H1 (cell line): ENCODE measurements around the gene CDCA7.

ENCODE experiments used
- CBX5 ChIP-seq: fragments of 300-800, 300-1000 bp; sonication (generic); IDR thresholded peaks from 2 replicates; pipeline ENCODE4 v1.7.1; 2016; ENCODE audit warnings: antibody characterized with exemption, low read length, low read depth
- POLR2A ChIP-seq, 2 experiments: IDR thresholded peaks; 1 replicate in 1 of 2; 2 replicates in 1 of 2; pipeline ENCODE4 v1.6.1; 2011; ENCODE audit warnings: low read depth in 2 of 2, low read length in 2 of 2, mild to moderate bottlenecking in 2 of 2; ENCODE audit errors: control extremely low read depth in 1 of 2
- TF ChIP-seq, protein P1 (sequence below): IDR thresholded peaks from 2 replicates; pipeline ENCODE4 v1.6.1; 2011; ENCODE audit warnings: low read length, improper control_type of control experiment
- TF ChIP-seq, protein P2 (sequence below), 3 experiments: IDR thresholded peaks; 1 replicate in 2 of 3; 2 replicates in 1 of 3; pipeline versions ENCODE4 v1.5.1 to v1.6.1; 2011; ENCODE audit warnings: low read length in 3 of 3, mild to moderate bottlenecking in 3 of 3, inconsistent platforms in 2 of 3, low read depth in 1 of 3, moderate library complexity in 1 of 3; ENCODE audit not compliant: insufficient read depth in 1 of 3; ENCODE audit errors: control extremely low read depth in 1 of 3

DNA sequence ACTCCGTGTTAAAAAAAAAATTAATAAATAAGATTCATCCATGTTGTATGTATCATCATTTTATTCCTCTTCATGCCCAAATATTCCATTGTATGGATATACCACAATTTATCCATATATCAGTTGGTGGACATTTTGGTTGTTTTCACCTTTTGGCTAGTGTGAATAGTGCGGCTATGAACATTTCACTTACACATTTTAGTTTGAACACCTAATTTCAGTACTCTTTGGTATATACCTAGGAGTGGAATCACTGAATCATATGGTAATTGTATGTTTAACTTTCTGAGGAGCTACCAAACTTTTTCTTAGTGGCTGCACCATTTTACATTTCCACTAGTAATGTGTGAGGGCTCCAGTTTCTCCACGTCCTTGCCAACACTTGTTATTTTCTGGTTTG lies 20.0 kb downstream of the CDCA7 start:
- TF ChIP-seq CBX5 (no peak), POLR2A (IDR thresholded peaks at IDR 0.05; ENCODE audit: control extremely low read depth in 1 of 2, low read depth in 2 of 2, low read length in 2 of 2) (no peak)
- TF ChIP-seq, protein P1, sequence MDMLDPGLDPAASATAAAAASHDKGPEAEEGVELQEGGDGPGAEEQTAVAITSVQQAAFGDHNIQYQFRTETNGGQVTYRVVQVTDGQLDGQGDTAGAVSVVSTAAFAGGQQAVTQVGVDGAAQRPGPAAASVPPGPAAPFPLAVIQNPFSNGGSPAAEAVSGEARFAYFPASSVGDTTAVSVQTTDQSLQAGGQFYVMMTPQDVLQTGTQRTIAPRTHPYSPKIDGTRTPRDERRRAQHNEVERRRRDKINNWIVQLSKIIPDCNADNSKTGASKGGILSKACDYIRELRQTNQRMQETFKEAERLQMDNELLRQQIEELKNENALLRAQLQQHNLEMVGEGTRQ = no peak
- TF ChIP-seq, protein P2, sequence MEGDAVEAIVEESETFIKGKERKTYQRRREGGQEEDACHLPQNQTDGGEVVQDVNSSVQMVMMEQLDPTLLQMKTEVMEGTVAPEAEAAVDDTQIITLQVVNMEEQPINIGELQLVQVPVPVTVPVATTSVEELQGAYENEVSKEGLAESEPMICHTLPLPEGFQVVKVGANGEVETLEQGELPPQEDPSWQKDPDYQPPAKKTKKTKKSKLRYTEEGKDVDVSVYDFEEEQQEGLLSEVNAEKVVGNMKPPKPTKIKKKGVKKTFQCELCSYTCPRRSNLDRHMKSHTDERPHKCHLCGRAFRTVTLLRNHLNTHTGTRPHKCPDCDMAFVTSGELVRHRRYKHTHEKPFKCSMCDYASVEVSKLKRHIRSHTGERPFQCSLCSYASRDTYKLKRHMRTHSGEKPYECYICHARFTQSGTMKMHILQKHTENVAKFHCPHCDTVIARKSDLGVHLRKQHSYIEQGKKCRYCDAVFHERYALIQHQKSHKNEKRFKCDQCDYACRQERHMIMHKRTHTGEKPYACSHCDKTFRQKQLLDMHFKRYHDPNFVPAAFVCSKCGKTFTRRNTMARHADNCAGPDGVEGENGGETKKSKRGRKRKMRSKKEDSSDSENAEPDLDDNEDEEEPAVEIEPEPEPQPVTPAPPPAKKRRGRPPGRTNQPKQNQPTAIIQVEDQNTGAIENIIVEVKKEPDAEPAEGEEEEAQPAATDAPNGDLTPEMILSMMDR (IDR thresholded peaks at IDR 0.05; ENCODE audit: control extremely low read depth in 1 of 3, insufficient read depth in 1 of 3, low read depth in 1 of 3, low read length in 3 of 3) = no peak
